Mesendoderm (in vitro differentiated cells): ENCODE measurements around the gene HMGCR.

Source experiments
- DNase-seq: peaks from one replicate; pipeline ENCODE4 v3.0.0; 2013
- H2AK5ac ChIP-seq: 2 replicates; pipeline ENCODE4 v1.6.1; 2013; ENCODE audit warnings: low read length, inconsistent platforms
- H2BK120ac ChIP-seq: 2 replicates; pipeline ENCODE4 v1.6.1; 2013; ENCODE audit warnings: low read depth, mild to moderate bottlenecking, low read length, moderate library complexity, mixed read lengths
- H2BK15ac ChIP-seq: replicated peaks from 2 replicates; pipeline ENCODE4 v1.6.1; 2013; ENCODE audit warnings: low read depth, mild to moderate bottlenecking, moderate library complexity
- H2BK5ac ChIP-seq: 2 replicates; pipeline ENCODE4 v1.6.1; 2013; ENCODE audit warnings: low read length, inconsistent platforms
- H3K18ac ChIP-seq: 2 replicates; pipeline ENCODE4 v1.6.1; 2013; ENCODE audit warnings: mild to moderate bottlenecking, low read length, mixed read lengths
- H3K23ac ChIP-seq: one replicate; pipeline ENCODE4 v1.6.1; 2013; ENCODE audit warnings: low read length
- H3K27ac ChIP-seq: 2 replicates; pipeline ENCODE4 v1.5.1; 2013; ENCODE audit warnings: low read depth, mild to moderate bottlenecking, inconsistent platforms, low read length, moderate library complexity
- H3K27me3 ChIP-seq: 2 replicates; pipeline ENCODE4 v1.6.1; 2013; ENCODE audit warnings: low read length, control low read depth, mild to moderate bottlenecking, inconsistent platforms; ENCODE audit not compliant: insufficient read depth, poor library complexity
- H3K36me3 ChIP-seq: 2 replicates; pipeline ENCODE4 v1.6.1; 2013; ENCODE audit warnings: low read length, inconsistent platforms; ENCODE audit not compliant: control insufficient read depth, insufficient read depth
- H3K4ac ChIP-seq: one replicate; pipeline ENCODE4 v1.6.1; 2013; ENCODE audit warnings: low read depth, mild to moderate bottlenecking, low read length, moderate library complexity
- H3K4me1 ChIP-seq: 2 replicates; pipeline ENCODE4 v1.6.1; 2013; ENCODE audit warnings: low read depth, low read length, inconsistent platforms; ENCODE audit not compliant: control insufficient read depth
- H3K4me2 ChIP-seq: 2 replicates; pipeline ENCODE4 v1.6.1; 2013; ENCODE audit warnings: low read length
- H3K4me3 ChIP-seq: 2 replicates; pipeline ENCODE4 v1.5.1; 2013; ENCODE audit warnings: mild to moderate bottlenecking, low read length
- H3K56ac ChIP-seq: one replicate; pipeline ENCODE4 v1.6.1; 2013; ENCODE audit warnings: low read length
- H3K79me1 ChIP-seq: 2 replicates; pipeline ENCODE4 v1.6.1; 2013; ENCODE audit warnings: low read length, inconsistent platforms
- H3K79me2 ChIP-seq: 2 replicates; pipeline ENCODE4 v1.6.1; 2013; ENCODE audit warnings: mild to moderate bottlenecking, low read length; ENCODE audit not compliant: control insufficient read depth, insufficient read depth
- H3K9ac ChIP-seq: 2 replicates; pipeline ENCODE4 v1.6.1; 2013; ENCODE audit warnings: low read length, inconsistent platforms
- H4K5ac ChIP-seq: one replicate; pipeline ENCODE4 v1.6.1; 2013; ENCODE audit warnings: low read length
- H4K8ac ChIP-seq: one replicate; pipeline ENCODE4 v1.6.1; 2013; ENCODE audit warnings: low read depth, mild to moderate bottlenecking, control low read depth, low read length, moderate library complexity
- WGBS: extraction: QIAGEN DNeasy Blood & Tissue Kit; methylation state at CpG from one replicate; pipeline ENCODE4 v1.1.7; 2013; ENCODE audit warnings: low lambda C conversion rate, missing lambda C conversion rate; ENCODE audit not compliant: insufficient coverage; ENCODE audit errors: extremely low coverage; 5-methylcytosine and 5-hydroxymethylcytosine counted together

Gene HMGCR

GRCh38 chr5:75389430-75389829 is 52.4 kb downstream of the HMGCR start:
- H3K4me3 ChIP-seq, result no peak overlapping the region
- H3K4ac ChIP-seq, result no peak overlapping the region
- no peaks in the 10 kb centered on the region for H3K4me1 ChIP-seq
- no peak overlapping the region for H4K8ac ChIP-seq
- no peak for DNase-seq
- no peaks in the 10 kb centered on the region for H3K79me1 ChIP-seq
- no peak overlapping the region for H3K23ac ChIP-seq
- no peak overlapping the region for H3K4me2 ChIP-seq
- no peak overlapping the region for H2BK5ac ChIP-seq
- H3K18ac ChIP-seq, result no peak overlapping the region
- H2AK5ac ChIP-seq, result no peak overlapping the region
- H4K5ac ChIP-seq, result no peak overlapping the region
- H3K56ac ChIP-seq, result no peak overlapping the region
- H3K27me3 ChIP-seq, result no peaks in the 10 kb centered on the region
- H3K9ac ChIP-seq, result no peak overlapping the region
- no peak overlapping the region for H2BK120ac ChIP-seq
- H3K36me3 ChIP-seq, result no peaks in the 10 kb centered on the region
- no CpG with 5 or more reads among the region's 2 CpGs for WGBS
- no peak overlapping the region for H2BK15ac ChIP-seq
- H3K27ac ChIP-seq, result no peak overlapping the region
- H3K79me2 ChIP-seq, result no peaks in the 10 kb centered on the region

GRCh38 chr5:75395277-75395676 is 58.3 kb downstream of the HMGCR start:
- H2AK5ac ChIP-seq, result no peak overlapping the region
- no peaks in the 10 kb centered on the region for H3K4me1 ChIP-seq
- no peak overlapping the region for H2BK5ac ChIP-seq
- no peak overlapping the region for H2BK15ac ChIP-seq
- no peak overlapping the region for H3K9ac ChIP-seq
- H3K36me3 ChIP-seq, result no peaks in the 10 kb centered on the region
- H3K79me2 ChIP-seq, result no peaks in the 10 kb centered on the region
- WGBS, result no CpG with 5 or more reads among the region's 3 CpGs
- H4K5ac ChIP-seq, result no peak overlapping the region
- no peak overlapping the region for H3K56ac ChIP-seq
- H3K27me3 ChIP-seq, result no peaks in the 10 kb centered on the region
- H3K4me2 ChIP-seq, result no peak overlapping the region
- no peak overlapping the region for H3K18ac ChIP-seq
- DNase-seq, result no peak
- H2BK120ac ChIP-seq, result no peak overlapping the region
- no peak overlapping the region for H3K4me3 ChIP-seq
- H3K79me1 ChIP-seq, result no peaks in the 10 kb centered on the region
- no peak overlapping the region for H3K23ac ChIP-seq
- no peak overlapping the region for H3K27ac ChIP-seq
- H3K4ac ChIP-seq, result no peak overlapping the region
- H4K8ac ChIP-seq, result no peak overlapping the region

- no peak overlapping the region for H3K4me3 ChIP-seq
- no peaks in the 10 kb centered on the region for H3K4me1 ChIP-seq
- no peak overlapping the region for H4K5ac ChIP-seq
- no peak overlapping the region for H2AK5ac ChIP-seq
- H3K27me3 ChIP-seq, result no peaks in the 10 kb centered on the region
- H4K8ac ChIP-seq, result no peak overlapping the region
- H2BK5ac ChIP-seq, result no peak overlapping the region
- no peak overlapping the region for H2BK120ac ChIP-seq
- H3K4me2 ChIP-seq, result no peak overlapping the region
- no peak overlapping the region for H3K23ac ChIP-seq
- no peaks in the 10 kb centered on the region for H3K79me2 ChIP-seq
- no peaks in the 10 kb centered on the region for H3K36me3 ChIP-seq
- H3K18ac ChIP-seq, result no peak overlapping the region
- peak; percentile 14 for DNase-seq
- H2BK15ac ChIP-seq, result no peak overlapping the region
- H3K79me1 ChIP-seq, result no peaks in the 10 kb centered on the region
- no CpG with 5 or more reads among the region's 3 CpGs for WGBS
- H3K4ac ChIP-seq, result no peak overlapping the region
- no peak overlapping the region for H3K27ac ChIP-seq
- no peak overlapping the region for H3K56ac ChIP-seq
- H3K9ac ChIP-seq, result no peak overlapping the region
Observed at GRCh38 chr5:75405296-75405695, 68.3 kb downstream of the HMGCR start.
